GM18505 (cell line): ENCODE data around the gene TMPRSS7.

Source experiments
- ATAC-seq: cut with Tn5 transposase; IDR thresholded peaks from one replicate; pipeline ENCODE4 v1.9.1; 2021; ENCODE audit not compliant: unreplicated experiment
- POLR2A ChIP-seq: IDR thresholded peaks from 4 replicates; pipeline ENCODE4 v1.6.1; 2011; ENCODE audit warnings: borderline replicate concordance; ENCODE audit not compliant: insufficient read depth, insufficient read length; ENCODE audit errors: extremely low read depth

TMPRSS7 gene

DNA sequence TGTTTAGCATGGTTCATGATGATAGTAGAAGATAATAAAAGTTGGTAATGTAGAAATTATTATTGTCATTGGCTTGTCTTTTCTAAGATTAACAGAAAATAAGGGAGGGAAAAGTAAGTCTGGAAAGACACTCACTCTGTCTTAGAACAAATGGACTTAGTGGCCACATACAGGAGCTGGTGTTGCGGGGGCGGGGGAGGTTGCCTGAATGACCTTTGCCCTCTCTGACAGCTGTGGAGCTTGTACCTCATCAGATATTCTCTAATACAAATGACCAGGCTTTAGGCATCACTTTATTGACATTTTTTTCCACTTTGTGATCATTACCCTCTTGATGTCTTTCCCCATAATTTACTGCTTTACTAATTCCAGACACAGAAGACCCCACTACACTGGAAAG lies 29.9 kb upstream of the TMPRSS7 start:
- TF ChIP-seq POLR2A: no peak
- ATAC-seq: no peak

DNA sequence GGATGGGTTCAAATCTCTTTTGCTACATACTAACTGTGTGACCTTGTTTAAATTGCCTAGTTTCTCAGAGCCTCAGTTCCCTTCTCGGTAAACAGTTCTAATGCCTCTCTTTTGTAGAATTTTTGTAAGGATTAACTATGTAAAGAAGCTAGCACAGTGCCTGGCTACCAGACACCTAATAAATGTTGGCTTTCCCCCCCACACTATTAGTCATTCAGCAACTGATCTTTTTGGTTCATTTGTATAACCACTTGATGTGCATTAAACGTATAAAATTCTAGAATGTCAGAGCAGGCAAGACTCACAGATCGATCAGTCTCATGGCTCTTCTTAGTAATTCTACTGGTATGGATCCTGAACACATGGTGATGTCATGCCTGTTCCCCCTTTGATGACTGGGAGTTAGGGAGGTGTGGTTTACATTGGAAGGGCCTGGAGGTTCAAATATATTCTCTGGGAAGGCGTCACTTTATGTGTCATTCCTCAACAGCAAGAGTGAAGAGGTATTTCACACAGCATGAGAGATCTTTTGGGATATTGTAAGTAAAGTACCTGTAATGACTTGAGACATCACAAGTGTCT lies 29.4 kb upstream of the TMPRSS7 start:
- no peak for ATAC-seq
- TF ChIP-seq POLR2A: no peak

DNA sequence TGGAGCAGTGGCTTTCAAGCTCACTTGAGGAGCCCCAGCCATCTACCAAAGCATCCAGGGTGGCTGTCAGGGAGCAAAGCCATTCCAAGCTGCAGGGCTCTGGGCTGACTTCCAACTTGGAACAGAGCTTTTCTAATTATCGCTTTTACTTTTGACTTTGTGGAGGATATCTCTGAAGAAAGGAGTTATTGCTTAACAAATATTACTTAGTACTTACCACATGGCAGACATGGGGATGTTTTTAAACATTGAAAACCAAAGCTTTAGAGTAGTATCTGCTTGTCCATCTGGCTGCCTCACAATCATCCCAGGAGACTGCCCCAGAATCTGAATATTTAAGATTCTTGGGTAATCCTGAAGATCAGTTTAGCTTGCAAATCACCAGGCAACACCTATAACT lies 26.9 kb upstream of the TMPRSS7 start:
- no peak for TF ChIP-seq POLR2A
- no peak for ATAC-seq

DNA sequence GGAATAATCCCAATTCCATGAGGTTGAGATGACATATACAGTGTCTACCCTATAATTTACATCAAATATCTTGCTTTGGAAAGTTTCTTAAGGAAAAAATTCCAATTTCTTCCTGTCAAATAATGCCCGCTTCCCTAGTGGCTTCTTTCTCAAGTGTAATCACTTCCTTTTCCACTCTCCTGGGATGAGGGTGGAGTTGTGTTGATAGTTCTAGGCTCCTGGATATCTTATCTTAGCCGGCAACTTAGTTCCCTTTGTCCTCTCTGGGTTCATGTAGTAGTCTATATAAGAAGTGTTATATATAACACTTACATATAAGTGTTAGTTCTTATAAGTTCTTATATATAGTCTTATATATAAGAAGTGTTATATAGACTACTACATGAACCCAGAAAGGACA lies 24.9 kb upstream of the TMPRSS7 start:
- TF ChIP-seq POLR2A: no peak
- ATAC-seq: no peak

DNA sequence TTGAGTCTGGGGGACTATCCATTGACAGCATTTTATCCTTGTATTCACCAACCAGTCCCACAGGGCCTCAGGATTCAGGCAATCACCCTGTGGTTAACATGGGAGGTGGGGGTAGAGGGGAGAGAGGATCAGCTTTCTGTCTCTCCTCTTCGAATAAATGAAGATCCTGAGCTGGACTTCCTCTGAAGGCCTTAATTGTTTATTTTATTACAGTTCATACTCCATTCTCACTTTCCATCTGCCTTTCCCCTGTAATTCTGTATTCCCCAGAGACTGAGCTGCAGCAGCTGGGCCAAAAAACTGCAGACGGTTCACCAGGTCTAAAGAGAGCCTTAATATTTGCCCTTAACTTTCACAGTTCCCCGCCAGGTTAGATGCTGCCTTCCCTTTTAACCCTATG lies 23.9 kb upstream of the TMPRSS7 start:
- TF ChIP-seq POLR2A: no peak
- ATAC-seq: no peak

DNA sequence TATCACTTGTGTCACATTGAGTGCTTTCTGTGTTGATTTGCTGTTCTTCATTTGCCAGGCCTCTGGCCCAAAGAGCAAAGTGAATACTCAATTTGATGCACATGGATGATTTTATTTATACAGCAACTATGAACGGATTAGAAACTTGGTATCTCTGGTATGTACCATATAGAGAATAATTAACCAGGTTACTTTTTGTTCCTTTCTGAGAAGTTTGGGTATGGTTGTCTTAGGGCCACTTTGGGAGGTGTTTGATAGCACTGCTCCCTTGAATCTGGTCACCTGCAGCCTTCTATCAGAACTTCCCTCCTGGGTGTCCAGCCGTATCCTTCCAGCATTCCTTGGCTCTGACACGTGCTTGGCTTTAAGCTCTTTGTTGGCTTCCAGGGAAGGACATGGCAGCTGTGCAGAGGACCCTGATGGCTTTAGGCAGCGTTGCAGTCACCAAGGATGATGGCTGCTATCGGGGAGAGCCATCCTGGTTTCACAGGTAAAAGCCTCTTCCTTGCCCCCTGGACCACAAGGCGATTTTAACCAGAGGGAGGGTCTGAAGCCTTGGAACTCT lies 23.1 kb upstream of the TMPRSS7 start:
- ATAC-seq: no peak
- TF ChIP-seq POLR2A: no peak

DNA sequence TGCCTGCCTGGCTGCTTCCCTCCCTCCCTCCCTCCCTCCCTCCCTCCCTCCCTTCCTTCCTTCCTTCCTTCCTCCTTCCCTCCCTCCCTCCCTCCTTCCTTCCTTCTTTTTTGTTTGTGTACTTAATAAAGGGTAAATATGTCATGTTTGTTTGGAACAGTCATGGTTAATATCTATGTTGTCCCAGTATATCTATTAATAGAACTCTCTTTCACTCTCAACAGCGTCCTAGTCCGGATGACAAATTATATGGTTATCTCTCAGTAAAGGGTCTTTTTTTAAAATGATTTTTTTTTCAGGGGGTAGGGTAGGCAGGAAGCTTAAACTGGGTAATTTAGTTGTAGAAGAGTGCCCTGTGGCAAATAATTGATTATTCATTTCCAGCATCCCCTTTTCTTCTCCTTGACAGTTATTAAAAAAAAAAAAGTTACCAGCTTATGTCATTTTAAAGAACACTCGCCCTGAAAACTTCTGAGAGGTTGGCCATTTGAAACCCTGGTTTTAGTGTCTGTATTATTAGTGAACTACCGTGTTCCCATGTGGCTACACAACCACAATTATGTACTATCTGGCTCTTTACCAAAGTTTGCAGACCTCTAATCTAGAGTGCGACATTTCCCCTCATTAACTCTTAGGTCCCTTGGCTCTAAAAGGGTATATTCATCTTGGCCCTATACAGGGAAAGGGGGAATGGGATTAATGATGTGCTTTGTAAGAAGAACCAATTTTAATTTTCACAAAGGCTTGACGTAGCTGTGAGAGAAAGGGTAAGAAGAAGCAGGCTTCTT lies 22.1 kb upstream of the TMPRSS7 start:
- TF ChIP-seq POLR2A: no peak
- ATAC-seq: no peak

DNA sequence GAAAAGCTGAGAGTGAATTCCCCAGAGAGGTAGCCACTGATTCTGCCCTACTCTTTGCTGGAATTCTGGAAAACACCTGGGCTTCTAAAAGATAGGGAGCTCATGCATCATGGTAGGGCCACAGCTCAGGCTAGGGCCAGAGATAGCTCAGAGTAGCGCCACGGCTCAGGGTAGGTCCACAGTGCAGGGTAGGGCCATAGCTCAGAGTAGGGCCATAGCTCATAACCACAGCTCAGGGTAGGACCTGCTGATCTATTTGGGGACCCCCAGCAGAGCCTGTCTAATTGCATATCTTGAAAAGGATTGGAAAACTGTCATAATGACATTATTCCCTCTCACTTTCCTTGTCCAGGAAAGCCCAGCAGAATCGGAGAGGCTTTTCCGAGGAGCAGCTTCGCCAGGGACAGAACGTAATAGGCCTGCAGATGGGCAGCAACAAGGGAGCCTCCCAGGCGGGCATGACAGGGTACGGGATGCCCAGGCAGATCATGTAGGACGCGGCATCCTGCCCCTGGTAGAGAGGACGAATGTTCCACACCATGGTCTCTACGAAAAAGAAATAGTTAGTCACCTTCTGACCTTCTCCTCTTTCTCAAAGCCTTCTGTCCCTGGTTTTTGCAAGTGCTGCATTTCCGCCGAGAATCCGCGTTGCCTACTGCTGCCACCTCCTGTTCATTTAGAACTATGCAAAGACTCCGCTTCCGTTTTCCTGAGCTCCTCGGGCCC lies 21.3 kb upstream of the TMPRSS7 start:
- peak; percentile 89 for ATAC-seq
- no peak for TF ChIP-seq POLR2A

DNA sequence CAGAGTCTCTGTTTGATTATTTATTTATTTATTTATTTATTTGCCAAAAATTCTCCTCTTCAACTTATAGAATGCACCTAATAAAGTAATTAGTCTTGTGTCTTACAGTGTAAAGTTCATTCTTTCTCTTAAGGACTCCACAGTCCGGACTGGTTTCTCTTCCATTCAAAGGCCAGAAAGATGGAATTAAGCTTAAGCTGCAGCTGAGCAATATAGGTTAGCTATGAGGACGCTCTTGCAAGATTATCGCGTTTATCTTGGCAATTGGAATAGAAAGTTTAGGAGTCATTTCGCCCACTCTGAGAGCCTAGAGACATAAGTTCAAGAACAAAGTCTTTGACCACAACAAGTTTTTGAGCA lies 20.8 kb upstream of the TMPRSS7 start:
- no peak for TF ChIP-seq POLR2A
- peak; percentile 17 for ATAC-seq

DNA sequence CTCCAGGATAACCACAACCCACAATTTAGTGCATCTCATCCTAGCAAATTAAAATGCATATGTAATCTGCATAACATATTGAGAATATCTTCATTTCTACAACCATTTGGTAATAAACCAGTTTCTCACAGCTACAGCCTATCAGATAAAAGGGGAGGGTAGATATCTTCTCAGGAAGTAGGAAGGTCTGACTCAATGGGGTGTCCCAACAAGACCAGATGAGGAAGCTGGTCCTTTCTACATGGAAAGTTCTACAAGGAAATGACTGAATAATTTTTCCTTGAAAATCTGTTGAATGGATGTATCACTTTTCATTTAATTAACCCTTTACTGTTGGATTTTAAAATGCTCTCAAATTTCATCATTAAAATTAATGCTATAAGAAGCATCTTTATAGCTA lies 17.4 kb upstream of the TMPRSS7 start:
- TF ChIP-seq POLR2A: no peak
- ATAC-seq: no peak

DNA sequence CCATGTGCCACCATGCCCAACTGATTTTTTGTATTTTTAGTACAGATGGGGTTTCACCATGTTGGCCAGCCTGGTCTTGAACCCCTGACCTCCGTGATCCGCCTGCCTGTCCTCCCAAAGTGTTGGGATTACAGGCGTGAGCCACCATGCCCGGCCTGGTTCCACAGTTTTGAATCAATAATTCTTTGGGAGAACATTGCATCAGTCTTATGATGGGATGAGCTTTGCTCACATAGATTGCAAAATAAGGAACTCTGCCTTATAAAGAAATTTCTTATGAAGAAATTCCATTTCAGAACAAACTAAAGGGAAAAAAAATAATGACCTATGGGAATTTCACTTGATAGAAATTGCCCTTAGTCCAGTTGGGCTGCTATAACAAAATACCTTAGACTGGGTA lies 15.8 kb upstream of the TMPRSS7 start:
- ATAC-seq: no peak

DNA sequence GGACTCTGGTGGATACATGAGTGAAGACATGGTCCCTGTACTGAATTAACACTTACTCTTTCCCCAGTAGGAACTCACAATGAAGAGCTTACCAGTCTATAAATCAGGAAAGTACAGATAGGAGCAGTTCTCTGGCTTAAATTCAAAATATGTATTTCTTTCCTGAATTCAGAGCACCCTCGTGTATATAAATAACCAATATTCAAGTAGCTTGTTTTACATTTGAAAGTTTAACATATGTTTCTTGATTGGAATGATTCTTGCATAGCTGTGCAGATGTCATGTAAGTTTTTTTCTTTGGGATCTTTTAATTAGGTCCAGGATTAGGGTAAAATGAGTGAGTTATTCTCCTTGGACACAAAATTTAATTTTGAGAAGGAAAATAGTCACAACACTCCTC lies 14.8 kb upstream of the TMPRSS7 start:
- no peak for TF ChIP-seq POLR2A
- ATAC-seq: no peak

More for the DNA sequence above, 15.8 kb upstream of the TMPRSS7 start:
- TF ChIP-seq POLR2A: no peak

DNA sequence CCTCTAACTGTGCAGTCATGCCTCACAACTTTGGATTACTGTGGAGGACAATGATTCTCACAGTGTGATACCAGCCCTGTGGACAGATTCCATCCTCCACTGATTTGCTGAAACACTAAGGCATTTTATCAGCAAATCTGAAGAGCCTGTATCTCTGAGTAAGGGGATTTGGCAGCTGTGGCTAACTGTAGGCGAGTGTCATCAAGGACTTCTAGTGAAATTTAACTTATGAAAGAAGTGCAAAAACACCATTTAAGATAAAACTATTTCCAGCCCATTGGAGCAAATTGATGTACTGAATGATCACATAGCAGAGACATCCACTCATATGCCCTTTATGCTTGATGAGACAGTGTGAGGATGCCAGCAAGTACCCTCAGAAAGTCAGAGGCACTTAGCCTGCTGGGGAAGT lies 13.9 kb upstream of the TMPRSS7 start:
- no peak for ATAC-seq
- no peak for TF ChIP-seq POLR2A
